ENCODE data around the gene CENPX.

DNA sequence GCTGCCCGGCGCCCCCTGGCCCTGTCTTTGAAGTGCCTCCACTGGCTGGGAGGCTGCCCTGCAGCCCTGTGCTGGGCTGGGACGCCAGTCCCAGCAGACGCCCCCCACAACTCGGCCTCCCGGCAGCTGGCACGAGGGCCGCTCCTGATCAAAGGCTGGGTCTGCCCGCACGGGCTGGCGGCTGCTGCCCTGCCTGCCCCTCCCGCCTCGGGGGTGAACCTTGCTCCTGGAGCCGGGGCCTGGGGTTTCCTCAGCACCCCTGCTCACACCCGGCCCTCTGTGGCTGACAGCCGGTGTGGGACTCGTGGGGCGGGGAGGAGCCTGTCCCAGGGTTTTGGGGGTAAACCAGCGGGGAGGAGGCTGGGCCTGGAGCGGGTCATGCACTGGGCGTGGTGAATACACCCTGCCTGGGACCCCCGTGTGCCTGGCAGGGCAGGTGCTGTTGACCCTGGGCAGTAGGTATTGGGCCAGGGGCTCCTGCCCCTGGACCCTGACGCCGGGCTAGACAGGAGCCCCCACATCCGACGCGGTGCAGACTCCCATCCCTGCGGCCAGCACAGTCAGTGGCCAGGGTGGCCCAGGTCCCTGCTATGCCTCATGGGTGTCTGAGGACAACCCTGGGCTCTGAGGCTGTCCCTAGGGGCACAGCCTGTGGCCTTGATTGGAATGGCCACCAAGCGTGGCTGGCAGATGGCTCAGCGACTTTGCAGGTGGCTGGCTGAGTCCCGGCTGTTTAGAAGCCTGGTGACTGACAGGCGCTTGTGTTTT, 21.7 kb downstream of the CENPX start:
- TF ChIP-seq, protein P1, sequence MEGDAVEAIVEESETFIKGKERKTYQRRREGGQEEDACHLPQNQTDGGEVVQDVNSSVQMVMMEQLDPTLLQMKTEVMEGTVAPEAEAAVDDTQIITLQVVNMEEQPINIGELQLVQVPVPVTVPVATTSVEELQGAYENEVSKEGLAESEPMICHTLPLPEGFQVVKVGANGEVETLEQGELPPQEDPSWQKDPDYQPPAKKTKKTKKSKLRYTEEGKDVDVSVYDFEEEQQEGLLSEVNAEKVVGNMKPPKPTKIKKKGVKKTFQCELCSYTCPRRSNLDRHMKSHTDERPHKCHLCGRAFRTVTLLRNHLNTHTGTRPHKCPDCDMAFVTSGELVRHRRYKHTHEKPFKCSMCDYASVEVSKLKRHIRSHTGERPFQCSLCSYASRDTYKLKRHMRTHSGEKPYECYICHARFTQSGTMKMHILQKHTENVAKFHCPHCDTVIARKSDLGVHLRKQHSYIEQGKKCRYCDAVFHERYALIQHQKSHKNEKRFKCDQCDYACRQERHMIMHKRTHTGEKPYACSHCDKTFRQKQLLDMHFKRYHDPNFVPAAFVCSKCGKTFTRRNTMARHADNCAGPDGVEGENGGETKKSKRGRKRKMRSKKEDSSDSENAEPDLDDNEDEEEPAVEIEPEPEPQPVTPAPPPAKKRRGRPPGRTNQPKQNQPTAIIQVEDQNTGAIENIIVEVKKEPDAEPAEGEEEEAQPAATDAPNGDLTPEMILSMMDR (IDR thresholded peaks at IDR 0.05): no peak
- TF ChIP-seq POLR2A (IDR thresholded peaks at IDR 0.05): no peak

All from adrenal gland (tissue), 5 donors.